Measurements from ENCODE around the gene MCRS1. TPM values are rescaled to one million over a fixed set of nuclear protein-coding genes. Genes with fewer than 3 reads are reported as not detected.

The MCRS1 gene
- total and polyA plus RNA-seq, 4 donors: 20.0 to 33.1 (median 26.1) TPM

DNA sequence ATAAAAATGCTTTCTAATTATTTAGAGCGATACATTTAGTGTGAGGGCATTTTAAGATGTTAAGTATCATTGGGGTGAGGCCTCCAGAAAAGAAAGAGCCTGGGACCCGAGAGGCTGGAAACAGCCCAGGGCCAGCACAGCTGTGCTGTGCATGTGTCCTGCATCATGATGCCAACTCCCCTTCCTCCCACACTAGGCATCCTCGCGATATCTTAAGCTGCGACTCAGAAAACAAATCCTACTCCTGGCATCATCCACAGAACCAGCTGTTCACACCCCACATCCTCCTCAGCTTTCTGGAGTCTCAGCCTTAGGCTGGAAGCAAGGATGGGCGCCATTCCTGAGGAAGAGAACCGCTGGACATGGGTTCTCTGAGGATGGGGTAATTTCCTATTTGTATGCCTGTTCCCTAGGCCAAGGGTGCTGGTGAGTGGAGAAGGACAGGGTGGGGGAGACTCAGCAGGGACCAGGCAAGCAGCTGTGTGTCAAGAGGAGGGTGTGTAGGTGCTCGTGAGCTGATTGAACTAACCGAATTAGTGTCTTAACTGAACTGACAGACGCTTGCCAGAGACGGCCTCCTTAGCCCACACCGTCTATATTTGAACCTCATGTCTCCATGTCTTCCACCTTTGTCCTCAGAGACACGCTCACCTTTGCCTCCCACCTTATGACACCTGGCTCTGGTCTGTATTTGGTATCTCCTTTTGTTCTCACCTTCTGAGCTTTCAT, 15.6 kb upstream of the MCRS1 start:
- Histone ChIP-seq H3K36me3 (ENCODE audit: control insufficient read depth in 4 of 4, insufficient read depth in 3 of 4, low read depth in 1 of 4, low read length in 3 of 4) (peaks cover 0 to 2% (median 0%) of the 10 kb centered on the region in 4 donors), H3K4me1 (ENCODE audit: control insufficient read depth in 4 of 4, insufficient read depth in 4 of 4, low read length in 3 of 4) (peaks cover 0 to 8% (median 5%) of the 10 kb centered on the region in 4 donors), H3K27ac (ENCODE audit: low read depth in 1 of 2, low read length in 2 of 2) (no peak overlapping the region), H3K4me3 (ENCODE audit: low read depth in 1 of 3, low read length in 3 of 3) (no peak overlapping the region), H3K9me3 (ENCODE audit: control insufficient read depth in 4 of 4, low read length in 3 of 4) (no peaks in the 10 kb centered on the region), H3K27me3 (ENCODE audit: control insufficient read depth in 4 of 4, insufficient read depth in 4 of 4, low read length in 3 of 4) (no peaks in the 10 kb centered on the region), H3K9ac (ENCODE audit: low read depth in 1 of 2, low read length in 2 of 2) (no peak overlapping the region)
- TF ChIP-seq YY1 (IDR thresholded peaks at IDR 0.05) (no peak), GABPA (IDR thresholded peaks at IDR 0.05 in 1 of 2, conservative IDR thresholded peaks at IDR 0.05 in 1 of 2) (no peak), SP1 (IDR thresholded peaks at IDR 0.05) (no peak), RXRA (IDR thresholded peaks at IDR 0.05) (no peak), EGR1 (IDR thresholded peaks at IDR 0.05; ENCODE audit: low read depth in 2 of 2) (no peak), TAF1 (conservative IDR thresholded peaks at IDR 0.05) (no peak), JUND (IDR thresholded peaks at IDR 0.05) (no peak), HNF4A (conservative IDR thresholded peaks at IDR 0.05) (no peak), FOXA2 (IDR thresholded peaks at IDR 0.05) (no peak), FOXA1 (IDR thresholded peaks at IDR 0.05) (no peak), NR2F2 (IDR thresholded peaks at IDR 0.05) (no peak), RAD21 (IDR thresholded peaks at IDR 0.05) (no peak), HNF4G (IDR thresholded peaks at IDR 0.05) (no peak)
- TF ChIP-seq, protein P1, sequence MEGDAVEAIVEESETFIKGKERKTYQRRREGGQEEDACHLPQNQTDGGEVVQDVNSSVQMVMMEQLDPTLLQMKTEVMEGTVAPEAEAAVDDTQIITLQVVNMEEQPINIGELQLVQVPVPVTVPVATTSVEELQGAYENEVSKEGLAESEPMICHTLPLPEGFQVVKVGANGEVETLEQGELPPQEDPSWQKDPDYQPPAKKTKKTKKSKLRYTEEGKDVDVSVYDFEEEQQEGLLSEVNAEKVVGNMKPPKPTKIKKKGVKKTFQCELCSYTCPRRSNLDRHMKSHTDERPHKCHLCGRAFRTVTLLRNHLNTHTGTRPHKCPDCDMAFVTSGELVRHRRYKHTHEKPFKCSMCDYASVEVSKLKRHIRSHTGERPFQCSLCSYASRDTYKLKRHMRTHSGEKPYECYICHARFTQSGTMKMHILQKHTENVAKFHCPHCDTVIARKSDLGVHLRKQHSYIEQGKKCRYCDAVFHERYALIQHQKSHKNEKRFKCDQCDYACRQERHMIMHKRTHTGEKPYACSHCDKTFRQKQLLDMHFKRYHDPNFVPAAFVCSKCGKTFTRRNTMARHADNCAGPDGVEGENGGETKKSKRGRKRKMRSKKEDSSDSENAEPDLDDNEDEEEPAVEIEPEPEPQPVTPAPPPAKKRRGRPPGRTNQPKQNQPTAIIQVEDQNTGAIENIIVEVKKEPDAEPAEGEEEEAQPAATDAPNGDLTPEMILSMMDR (IDR thresholded peaks at IDR 0.05; ENCODE audit: low read depth, low read length, missing input control): no peak
- TF ChIP-seq, protein P2, sequence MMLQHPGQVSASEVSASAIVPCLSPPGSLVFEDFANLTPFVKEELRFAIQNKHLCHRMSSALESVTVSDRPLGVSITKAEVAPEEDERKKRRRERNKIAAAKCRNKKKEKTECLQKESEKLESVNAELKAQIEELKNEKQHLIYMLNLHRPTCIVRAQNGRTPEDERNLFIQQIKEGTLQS (IDR thresholded peaks at IDR 0.05): no peak
- TF ChIP-seq, protein P3, sequence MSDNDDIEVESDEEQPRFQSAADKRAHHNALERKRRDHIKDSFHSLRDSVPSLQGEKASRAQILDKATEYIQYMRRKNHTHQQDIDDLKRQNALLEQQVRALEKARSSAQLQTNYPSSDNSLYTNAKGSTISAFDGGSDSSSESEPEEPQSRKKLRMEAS (IDR thresholded peaks at IDR 0.05): no peak
- TF ChIP-seq, protein P4, sequence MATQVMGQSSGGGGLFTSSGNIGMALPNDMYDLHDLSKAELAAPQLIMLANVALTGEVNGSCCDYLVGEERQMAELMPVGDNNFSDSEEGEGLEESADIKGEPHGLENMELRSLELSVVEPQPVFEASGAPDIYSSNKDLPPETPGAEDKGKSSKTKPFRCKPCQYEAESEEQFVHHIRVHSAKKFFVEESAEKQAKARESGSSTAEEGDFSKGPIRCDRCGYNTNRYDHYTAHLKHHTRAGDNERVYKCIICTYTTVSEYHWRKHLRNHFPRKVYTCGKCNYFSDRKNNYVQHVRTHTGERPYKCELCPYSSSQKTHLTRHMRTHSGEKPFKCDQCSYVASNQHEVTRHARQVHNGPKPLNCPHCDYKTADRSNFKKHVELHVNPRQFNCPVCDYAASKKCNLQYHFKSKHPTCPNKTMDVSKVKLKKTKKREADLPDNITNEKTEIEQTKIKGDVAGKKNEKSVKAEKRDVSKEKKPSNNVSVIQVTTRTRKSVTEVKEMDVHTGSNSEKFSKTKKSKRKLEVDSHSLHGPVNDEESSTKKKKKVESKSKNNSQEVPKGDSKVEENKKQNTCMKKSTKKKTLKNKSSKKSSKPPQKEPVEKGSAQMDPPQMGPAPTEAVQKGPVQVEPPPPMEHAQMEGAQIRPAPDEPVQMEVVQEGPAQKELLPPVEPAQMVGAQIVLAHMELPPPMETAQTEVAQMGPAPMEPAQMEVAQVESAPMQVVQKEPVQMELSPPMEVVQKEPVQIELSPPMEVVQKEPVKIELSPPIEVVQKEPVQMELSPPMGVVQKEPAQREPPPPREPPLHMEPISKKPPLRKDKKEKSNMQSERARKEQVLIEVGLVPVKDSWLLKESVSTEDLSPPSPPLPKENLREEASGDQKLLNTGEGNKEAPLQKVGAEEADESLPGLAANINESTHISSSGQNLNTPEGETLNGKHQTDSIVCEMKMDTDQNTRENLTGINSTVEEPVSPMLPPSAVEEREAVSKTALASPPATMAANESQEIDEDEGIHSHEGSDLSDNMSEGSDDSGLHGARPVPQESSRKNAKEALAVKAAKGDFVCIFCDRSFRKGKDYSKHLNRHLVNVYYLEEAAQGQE (IDR thresholded peaks at IDR 0.05): no peak
- TF ChIP-seq, protein P5, sequence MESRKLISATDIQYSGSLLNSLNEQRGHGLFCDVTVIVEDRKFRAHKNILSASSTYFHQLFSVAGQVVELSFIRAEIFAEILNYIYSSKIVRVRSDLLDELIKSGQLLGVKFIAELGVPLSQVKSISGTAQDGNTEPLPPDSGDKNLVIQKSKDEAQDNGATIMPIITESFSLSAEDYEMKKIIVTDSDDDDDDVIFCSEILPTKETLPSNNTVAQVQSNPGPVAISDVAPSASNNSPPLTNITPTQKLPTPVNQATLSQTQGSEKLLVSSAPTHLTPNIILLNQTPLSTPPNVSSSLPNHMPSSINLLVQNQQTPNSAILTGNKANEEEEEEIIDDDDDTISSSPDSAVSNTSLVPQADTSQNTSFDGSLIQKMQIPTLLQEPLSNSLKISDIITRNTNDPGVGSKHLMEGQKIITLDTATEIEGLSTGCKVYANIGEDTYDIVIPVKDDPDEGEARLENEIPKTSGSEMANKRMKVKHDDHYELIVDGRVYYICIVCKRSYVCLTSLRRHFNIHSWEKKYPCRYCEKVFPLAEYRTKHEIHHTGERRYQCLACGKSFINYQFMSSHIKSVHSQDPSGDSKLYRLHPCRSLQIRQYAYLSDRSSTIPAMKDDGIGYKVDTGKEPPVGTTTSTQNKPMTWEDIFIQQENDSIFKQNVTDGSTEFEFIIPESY (IDR thresholded peaks at IDR 0.05): no peak
- no peak for DNase-seq (ENCODE audit: low spot score)
- WGBS: 90% methylated on average over 13 of the region's 13 CpGs
